GM12878 (cell line): Measurements from ENCODE around the gene SPRING1. TPM values are rescaled to one million over a fixed set of nuclear protein-coding genes. Genes with fewer than 3 reads are reported as not detected.

Experiments
- BHLHE40 ChIP-seq, 2 experiments: fragments of 450-650 bp in 1 of 2; IDR thresholded peaks; 2 replicates each; pipeline ENCODE4 v1.6.1; 2011 to 2017; ENCODE audit warnings: low read depth in 2 of 2, borderline replicate concordance in 1 of 2, improper control_type of control experiment in 1 of 2, low read length in 1 of 2, mild to moderate bottlenecking in 1 of 2
- EZH2 ChIP-seq: IDR thresholded peaks from 2 replicates; pipeline ENCODE4 v1.6.1; 2012; ENCODE audit warnings: low read depth, mild to moderate bottlenecking, control low read depth, inconsistent platforms, low read length, borderline replicate concordance; ENCODE audit not compliant: control insufficient read depth
- HDAC6 ChIP-seq: fragments of 200-600 bp; sonication (generic); IDR thresholded peaks from one replicate; pipeline ENCODE4 v1.8.0; 2017; ENCODE audit warnings: antibody characterized with exemption; ENCODE audit not compliant: unreplicated experiment
- JUNB ChIP-seq: IDR thresholded peaks from 2 replicates; pipeline ENCODE4 v1.6.1; 2016; ENCODE audit warnings: antibody characterized with exemption, mild to moderate bottlenecking
- KLF5 ChIP-seq: fragments of 450-650 bp; IDR thresholded peaks from 2 replicates; pipeline ENCODE4 v1.6.1; 2014; ENCODE audit warnings: mild to moderate bottlenecking; ENCODE audit not compliant: partially characterized antibody
- MEF2A ChIP-seq: IDR thresholded peaks from 2 replicates; pipeline ENCODE4 v1.6.1; 2011; ENCODE audit warnings: low read depth, mild to moderate bottlenecking, low read length, moderate library complexity; ENCODE audit not compliant: insufficient read depth
- NFIC ChIP-seq: IDR thresholded peaks from 2 replicates; pipeline ENCODE4 v1.6.1; 2012; ENCODE audit warnings: low read depth, mild to moderate bottlenecking, inconsistent platforms, low read length, moderate library complexity
- NRF1 ChIP-seq: conservative IDR thresholded peaks from 2 replicates; pipeline ENCODE4 v1.6.1; 2011; ENCODE audit warnings: mild to moderate bottlenecking, low read depth, low read length, improper control_type of control experiment
- RAD21 ChIP-seq: IDR thresholded peaks from 2 replicates; pipeline ENCODE4 v1.6.1; 2011; ENCODE audit warnings: mild to moderate bottlenecking, low read depth, low read length, moderate library complexity; ENCODE audit not compliant: insufficient read depth
- SREBF1 ChIP-seq: IDR thresholded peaks from 2 replicates; pipeline ENCODE4 v1.6.1; 2012; ENCODE audit warnings: mild to moderate bottlenecking, low read length
- TARDBP ChIP-seq: IDR thresholded peaks from 2 replicates; pipeline ENCODE4 v1.6.1; 2016; ENCODE audit warnings: borderline replicate concordance
- ZNF384 ChIP-seq: IDR thresholded peaks from 2 replicates; pipeline ENCODE4 v1.6.1; 2012; ENCODE audit warnings: low read depth, mild to moderate bottlenecking, low read length, improper control_type of control experiment, borderline replicate concordance
- polyA plus RNA-seq, 11 experiments: library from polyadenylated mRNA; depleted of rRNA in 4 of 11; unstranded in 6 of 11; stranded (reverse) in 5 of 11; fragments of >200 nt; fragmentation: Nextera tagmentation in 4 of 11; fragmentation: Illumina TruSeq in 1 of 11; extraction: Ambion mirVana in 4 of 11; extraction: Trizol in 1 of 11; gene quantifications; 1 replicate in 1 of 11; 2 replicates in 10 of 11; pipeline versions ENCODE4 v1.2.1 to v1.2.3, GENCODE V29; 2011 to 2016; ENCODE audit warnings: inconsistent platforms in 2 of 11, missing spikeins in 2 of 11, low read depth in 1 of 11
- total RNA-seq, 4 experiments: library from RNA; depleted of rRNA in 3 of 4; stranded (reverse); fragments of >200 nt in 3 of 4; fragmentation: Illumina TruSeq in 1 of 4; extraction: Trizol in 1 of 4; gene quantifications; 2 replicates each; pipeline versions ENCODE4 v1.2.1 to v1.2.3, GENCODE V29; 2013 to 2021
- TF ChIP-seq, protein P1 (sequence below): fragments of 450-650 bp; formaldehyde crosslinking; IDR thresholded peaks from 2 replicates; pipeline ENCODE4 v1.5.0; 2022; ENCODE audit warnings: mild to moderate bottlenecking, missing genetic modification characterization
- TF ChIP-seq, protein P2 (sequence below): IDR thresholded peaks from 2 replicates; pipeline ENCODE4 v1.6.1; 2011; ENCODE audit warnings: borderline replicate concordance, low read depth, mild to moderate bottlenecking, moderate library complexity, low read length; ENCODE audit not compliant: insufficient read depth, poor library complexity, severe bottlenecking
- TF ChIP-seq, protein P3 (sequence below): fragments of 150-350 bp; IDR thresholded peaks from 2 replicates; pipeline ENCODE4 v1.6.1; 2016; ENCODE audit warnings: low read depth, low read length
- TF ChIP-seq, protein P4 (sequence below): fragments of 450-650 bp; IDR thresholded peaks from 2 replicates; pipeline ENCODE4 v1.6.1; 2017; ENCODE audit warnings: mild to moderate bottlenecking, moderate library complexity

Gene SPRING1
- total and polyA plus RNA-seq, 10 of the 15 experiments (the other 5 are each of a cell fraction or from before 2014, with no cell fraction given): 2.5 to 25.7 (median 14.3) TPM

DNA sequence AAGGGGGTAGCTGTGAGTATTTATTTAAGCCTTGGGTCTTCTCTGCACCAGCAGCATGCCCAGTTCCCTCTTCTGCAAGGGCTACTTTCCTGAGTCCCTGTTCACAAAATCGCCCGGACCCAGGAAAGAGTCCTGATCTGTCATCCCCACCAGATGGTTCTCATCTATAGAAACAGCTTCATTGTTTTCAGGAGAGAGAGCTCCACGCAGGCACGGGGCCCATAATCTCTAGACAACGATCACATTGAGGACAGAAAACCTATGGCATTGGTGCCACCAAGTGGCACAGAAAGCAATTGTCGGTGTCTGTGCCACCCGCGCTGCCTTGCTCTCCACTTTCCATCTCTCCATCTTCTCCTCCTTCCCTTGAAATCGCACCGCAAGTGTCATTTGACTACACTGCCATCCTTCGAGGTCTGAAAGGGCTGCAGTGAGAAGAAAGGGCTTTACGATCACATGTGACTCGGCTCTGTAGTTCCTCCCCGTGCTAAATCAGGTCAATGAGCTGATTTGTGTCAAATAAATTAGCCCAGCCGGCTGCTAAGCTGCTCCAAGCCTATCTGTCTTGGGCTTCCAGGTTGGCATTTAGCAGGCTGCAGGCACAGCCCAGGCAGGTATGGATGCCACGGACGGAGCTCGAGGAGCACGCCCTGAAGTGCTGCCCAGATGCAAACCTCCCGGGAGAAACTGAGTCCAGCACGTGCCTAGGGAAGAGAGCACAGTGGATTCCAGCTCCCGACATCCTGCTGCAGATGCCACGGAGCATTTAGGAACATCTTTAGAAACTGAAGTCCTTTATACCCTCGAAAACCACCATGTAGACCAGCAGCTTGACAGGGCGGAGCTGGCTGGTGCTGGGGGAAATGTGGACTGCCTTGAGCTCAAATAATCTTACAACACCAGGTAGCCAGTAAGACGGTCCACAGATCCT, 28.8 kb downstream of the SPRING1 start (continued):
- TF ChIP-seq, protein P1, sequence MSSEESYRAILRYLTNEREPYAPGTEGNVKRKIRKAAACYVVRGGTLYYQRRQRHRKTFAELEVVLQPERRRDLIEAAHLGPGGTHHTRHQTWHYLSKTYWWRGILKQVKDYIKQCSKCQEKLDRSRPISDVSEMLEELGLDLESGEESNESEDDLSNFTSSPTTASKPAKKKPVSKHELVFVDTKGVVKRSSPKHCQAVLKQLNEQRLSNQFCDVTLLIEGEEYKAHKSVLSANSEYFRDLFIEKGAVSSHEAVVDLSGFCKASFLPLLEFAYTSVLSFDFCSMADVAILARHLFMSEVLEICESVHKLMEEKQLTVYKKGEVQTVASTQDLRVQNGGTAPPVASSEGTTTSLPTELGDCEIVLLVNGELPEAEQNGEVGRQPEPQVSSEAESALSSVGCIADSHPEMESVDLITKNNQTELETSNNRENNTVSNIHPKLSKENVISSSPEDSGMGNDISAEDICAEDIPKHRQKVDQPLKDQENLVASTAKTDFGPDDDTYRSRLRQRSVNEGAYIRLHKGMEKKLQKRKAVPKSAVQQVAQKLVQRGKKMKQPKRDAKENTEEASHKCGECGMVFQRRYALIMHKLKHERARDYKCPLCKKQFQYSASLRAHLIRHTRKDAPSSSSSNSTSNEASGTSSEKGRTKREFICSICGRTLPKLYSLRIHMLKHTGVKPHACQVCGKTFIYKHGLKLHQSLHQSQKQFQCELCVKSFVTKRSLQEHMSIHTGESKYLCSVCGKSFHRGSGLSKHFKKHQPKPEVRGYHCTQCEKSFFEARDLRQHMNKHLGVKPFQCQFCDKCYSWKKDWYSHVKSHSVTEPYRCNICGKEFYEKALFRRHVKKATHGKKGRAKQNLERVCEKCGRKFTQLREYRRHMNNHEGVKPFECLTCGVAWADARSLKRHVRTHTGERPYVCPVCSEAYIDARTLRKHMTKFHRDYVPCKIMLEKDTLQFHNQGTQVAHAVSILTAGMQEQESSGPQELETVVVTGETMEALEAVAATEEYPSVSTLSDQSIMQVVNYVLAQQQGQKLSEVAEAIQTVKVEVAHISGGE (CRISPR knock-in tag): no peak
- no peak for TF ChIP-seq EZH2
- no peak for TF ChIP-seq NFIC
- no peak for TF ChIP-seq JUNB
- no peak for TF ChIP-seq BHLHE40 (IDR thresholded peaks at IDR 0.05; ENCODE audit: borderline replicate concordance in 1 of 2, low read depth in 2 of 2, low read length in 1 of 2)
- TF ChIP-seq, protein P2, sequence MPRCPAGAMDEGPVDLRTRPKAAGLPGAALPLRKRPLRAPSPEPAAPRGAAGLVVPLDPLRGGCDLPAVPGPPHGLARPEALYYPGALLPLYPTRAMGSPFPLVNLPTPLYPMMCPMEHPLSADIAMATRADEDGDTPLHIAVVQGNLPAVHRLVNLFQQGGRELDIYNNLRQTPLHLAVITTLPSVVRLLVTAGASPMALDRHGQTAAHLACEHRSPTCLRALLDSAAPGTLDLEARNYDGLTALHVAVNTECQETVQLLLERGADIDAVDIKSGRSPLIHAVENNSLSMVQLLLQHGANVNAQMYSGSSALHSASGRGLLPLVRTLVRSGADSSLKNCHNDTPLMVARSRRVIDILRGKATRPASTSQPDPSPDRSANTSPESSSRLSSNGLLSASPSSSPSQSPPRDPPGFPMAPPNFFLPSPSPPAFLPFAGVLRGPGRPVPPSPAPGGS: no peak
- no peak for TF ChIP-seq KLF5
- TF ChIP-seq, protein P3, sequence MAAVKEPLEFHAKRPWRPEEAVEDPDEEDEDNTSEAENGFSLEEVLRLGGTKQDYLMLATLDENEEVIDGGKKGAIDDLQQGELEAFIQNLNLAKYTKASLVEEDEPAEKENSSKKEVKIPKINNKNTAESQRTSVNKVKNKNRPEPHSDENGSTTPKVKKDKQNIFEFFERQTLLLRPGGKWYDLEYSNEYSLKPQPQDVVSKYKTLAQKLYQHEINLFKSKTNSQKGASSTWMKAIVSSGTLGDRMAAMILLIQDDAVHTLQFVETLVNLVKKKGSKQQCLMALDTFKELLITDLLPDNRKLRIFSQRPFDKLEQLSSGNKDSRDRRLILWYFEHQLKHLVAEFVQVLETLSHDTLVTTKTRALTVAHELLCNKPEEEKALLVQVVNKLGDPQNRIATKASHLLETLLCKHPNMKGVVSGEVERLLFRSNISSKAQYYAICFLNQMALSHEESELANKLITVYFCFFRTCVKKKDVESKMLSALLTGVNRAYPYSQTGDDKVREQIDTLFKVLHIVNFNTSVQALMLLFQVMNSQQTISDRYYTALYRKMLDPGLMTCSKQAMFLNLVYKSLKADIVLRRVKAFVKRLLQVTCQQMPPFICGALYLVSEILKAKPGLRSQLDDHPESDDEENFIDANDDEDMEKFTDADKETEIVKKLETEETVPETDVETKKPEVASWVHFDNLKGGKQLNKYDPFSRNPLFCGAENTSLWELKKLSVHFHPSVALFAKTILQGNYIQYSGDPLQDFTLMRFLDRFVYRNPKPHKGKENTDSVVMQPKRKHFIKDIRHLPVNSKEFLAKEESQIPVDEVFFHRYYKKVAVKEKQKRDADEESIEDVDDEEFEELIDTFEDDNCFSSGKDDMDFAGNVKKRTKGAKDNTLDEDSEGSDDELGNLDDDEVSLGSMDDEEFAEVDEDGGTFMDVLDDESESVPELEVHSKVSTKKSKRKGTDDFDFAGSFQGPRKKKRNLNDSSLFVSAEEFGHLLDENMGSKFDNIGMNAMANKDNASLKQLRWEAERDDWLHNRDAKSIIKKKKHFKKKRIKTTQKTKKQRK: no peak
- no peak for TF ChIP-seq ZNF384
- no peak for TF ChIP-seq MEF2A
- TF ChIP-seq RAD21: peak; percentile 78
- no peak for TF ChIP-seq NRF1
- TF ChIP-seq, protein P4, sequence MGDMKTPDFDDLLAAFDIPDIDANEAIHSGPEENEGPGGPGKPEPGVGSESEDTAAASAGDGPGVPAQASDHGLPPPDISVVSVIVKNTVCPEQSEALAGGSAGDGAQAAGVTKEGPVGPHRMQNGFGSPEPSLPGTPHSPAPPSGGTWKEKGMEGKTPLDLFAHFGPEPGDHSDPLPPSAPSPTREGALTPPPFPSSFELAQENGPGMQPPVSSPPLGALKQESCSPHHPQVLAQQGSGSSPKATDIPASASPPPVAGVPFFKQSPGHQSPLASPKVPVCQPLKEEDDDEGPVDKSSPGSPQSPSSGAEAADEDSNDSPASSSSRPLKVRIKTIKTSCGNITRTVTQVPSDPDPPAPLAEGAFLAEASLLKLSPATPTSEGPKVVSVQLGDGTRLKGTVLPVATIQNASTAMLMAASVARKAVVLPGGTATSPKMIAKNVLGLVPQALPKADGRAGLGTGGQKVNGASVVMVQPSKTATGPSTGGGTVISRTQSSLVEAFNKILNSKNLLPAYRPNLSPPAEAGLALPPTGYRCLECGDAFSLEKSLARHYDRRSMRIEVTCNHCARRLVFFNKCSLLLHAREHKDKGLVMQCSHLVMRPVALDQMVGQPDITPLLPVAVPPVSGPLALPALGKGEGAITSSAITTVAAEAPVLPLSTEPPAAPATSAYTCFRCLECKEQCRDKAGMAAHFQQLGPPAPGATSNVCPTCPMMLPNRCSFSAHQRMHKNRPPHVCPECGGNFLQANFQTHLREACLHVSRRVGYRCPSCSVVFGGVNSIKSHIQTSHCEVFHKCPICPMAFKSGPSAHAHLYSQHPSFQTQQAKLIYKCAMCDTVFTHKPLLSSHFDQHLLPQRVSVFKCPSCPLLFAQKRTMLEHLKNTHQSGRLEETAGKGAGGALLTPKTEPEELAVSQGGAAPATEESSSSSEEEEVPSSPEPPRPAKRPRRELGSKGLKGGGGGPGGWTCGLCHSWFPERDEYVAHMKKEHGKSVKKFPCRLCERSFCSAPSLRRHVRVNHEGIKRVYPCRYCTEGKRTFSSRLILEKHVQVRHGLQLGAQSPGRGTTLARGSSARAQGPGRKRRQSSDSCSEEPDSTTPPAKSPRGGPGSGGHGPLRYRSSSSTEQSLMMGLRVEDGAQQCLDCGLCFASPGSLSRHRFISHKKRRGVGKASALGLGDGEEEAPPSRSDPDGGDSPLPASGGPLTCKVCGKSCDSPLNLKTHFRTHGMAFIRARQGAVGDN: no peak
- no peak for TF ChIP-seq SREBF1
- TF ChIP-seq TARDBP: no peak
- no peak for TF ChIP-seq HDAC6
